Cardiac fibroblast (primary cell): ENCODE results near the gene KRT82.

Experiments used
- DNase-seq, 2 donors: peaks; one replicate each; pipeline versions ENCODE4 v3.0.0 to v3.0.0-alpha.2; 2010; ENCODE audit warnings: low read depth in 2 of 2
- H3K4me3 ChIP-seq, 2 donors: replicated peaks in 1 of 2; 1 replicate in 1 of 2; 2 replicates in 1 of 2; pipeline ENCODE4 v1.5.1; 2011; ENCODE audit warnings: low read depth in 2 of 2, low read length in 2 of 2, mild to moderate bottlenecking in 2 of 2, moderate library complexity in 1 of 2
- CTCF ChIP-seq: IDR thresholded peaks from one replicate; pipeline ENCODE4 v1.5.1; 2011; ENCODE audit warnings: low read depth, mild to moderate bottlenecking, low read length, inconsistent platforms

Gene KRT82

GRCh38 chr12:52445876-52446275 lies 39.7 kb upstream of the KRT82 start:
- H3K4me3 ChIP-seq = no peak overlapping the region
- no peak for TF ChIP-seq CTCF
- no peak for DNase-seq

GRCh38 chr12:52444647-52445595 lies 38.8 kb upstream of the KRT82 start:
- no peak for DNase-seq
- TF ChIP-seq CTCF = no peak
- H3K4me3 ChIP-seq = no peak overlapping the region

GRCh38 chr12:52443966-52444365 lies 37.8 kb upstream of the KRT82 start:
- no peak for TF ChIP-seq CTCF
- DNase-seq = no peak
- H3K4me3 ChIP-seq = no peak overlapping the region

GRCh38 chr12:52442600-52443061 lies 36.5 kb upstream of the KRT82 start:
- DNase-seq = peak; percentile 90 to 95
- TF ChIP-seq CTCF = peak; percentile 31

GRCh38 chr12:52441320-52441911 lies 35.3 kb upstream of the KRT82 start:
- no peak for TF ChIP-seq CTCF
- H3K4me3 ChIP-seq = no peak overlapping the region
- peak; percentile 59 to 82 for DNase-seq

More at GRCh38 chr12:52442600-52443061, 36.5 kb upstream of the KRT82 start:
- no peak overlapping the region for H3K4me3 ChIP-seq

- no peak overlapping the region for H3K4me3 ChIP-seq
- peak; percentile 74 to 88 for DNase-seq
- TF ChIP-seq CTCF = no peak
Observed at GRCh38 chr12:52440821-52441319, 34.7 kb upstream of the KRT82 start.
